Kidney epithelial cell (primary cell): Measurements from ENCODE around the gene TIPRL. TPM values are rescaled to one million over a fixed set of nuclear protein-coding genes. Genes with fewer than 3 reads are reported as not detected.

Experiments used
- DNase-seq: peaks from one replicate; pipeline ENCODE4 v3.0.0-alpha.2; 2010; ENCODE audit warnings: low read depth
- H3K27me3 ChIP-seq: 2 replicates; pipeline ENCODE4 v1.6.0; 2011; ENCODE audit warnings: low read length; ENCODE audit not compliant: control insufficient read depth, insufficient read depth
- H3K36me3 ChIP-seq: 2 replicates; pipeline ENCODE4 v1.5.1; 2011; ENCODE audit warnings: low read length; ENCODE audit not compliant: control insufficient read depth, insufficient read depth
- H3K4me3 ChIP-seq: 2 replicates; pipeline ENCODE4 v1.5.1; 2011; ENCODE audit warnings: low read depth, mild to moderate bottlenecking, control low read depth, low read length
- total RNA-seq: library from RNA; depleted of rRNA; stranded (reverse); fragments of >200 nt; gene quantifications from 2 replicates; pipeline ENCODE4 v1.2.3, GENCODE V29; 2015
- TF ChIP-seq, protein P1 (sequence below): IDR thresholded peaks from 2 replicates; pipeline ENCODE4 v1.5.1; 2011; ENCODE audit warnings: mild to moderate bottlenecking, moderate library complexity, low read length, control low read depth, inconsistent platforms; ENCODE audit not compliant: insufficient read depth, poor library complexity, severe bottlenecking

Gene TIPRL
- total RNA-seq, 1 donor from 2014 or later = 49.0 TPM

DNA sequence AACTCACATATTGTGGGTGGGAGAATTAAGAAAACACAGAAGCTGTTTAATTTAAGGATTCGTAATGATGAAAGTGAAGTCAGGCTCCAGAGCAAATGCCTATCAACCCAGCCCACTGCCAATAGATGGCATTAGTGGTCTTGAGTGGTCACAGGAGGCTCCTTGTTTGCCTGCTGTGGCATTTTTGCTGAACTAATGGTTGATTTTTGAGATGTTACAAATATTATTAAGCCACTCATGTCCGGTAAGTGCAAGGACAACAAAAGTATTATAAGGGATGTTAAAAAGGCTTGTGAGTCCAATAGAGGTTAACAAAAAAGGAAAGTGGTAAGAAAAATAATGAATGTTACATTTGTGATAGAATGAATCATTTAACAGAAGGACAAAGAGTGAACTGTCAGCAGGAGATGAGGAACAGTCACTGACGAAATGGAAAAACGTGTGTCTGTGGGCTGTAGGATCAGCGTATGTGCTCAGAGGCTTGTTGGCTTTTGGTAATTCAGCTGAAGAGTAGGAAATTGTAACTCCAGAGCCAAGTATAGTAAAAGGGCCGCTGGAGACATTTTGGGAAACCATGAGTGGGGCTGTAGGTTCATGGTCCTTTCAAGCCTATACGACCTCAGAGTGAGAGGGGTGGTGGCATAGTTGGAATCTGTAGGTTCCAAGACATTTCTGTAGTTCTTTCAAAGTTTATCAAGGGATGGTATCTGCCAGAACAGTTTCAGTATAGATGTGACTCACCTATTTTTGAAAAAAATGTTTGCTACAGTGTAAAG is 58.3 kb downstream of the TIPRL start:
- DNase-seq = no peak
- no peaks in the 10 kb centered on the region for H3K36me3 ChIP-seq
- TF ChIP-seq, protein P1, sequence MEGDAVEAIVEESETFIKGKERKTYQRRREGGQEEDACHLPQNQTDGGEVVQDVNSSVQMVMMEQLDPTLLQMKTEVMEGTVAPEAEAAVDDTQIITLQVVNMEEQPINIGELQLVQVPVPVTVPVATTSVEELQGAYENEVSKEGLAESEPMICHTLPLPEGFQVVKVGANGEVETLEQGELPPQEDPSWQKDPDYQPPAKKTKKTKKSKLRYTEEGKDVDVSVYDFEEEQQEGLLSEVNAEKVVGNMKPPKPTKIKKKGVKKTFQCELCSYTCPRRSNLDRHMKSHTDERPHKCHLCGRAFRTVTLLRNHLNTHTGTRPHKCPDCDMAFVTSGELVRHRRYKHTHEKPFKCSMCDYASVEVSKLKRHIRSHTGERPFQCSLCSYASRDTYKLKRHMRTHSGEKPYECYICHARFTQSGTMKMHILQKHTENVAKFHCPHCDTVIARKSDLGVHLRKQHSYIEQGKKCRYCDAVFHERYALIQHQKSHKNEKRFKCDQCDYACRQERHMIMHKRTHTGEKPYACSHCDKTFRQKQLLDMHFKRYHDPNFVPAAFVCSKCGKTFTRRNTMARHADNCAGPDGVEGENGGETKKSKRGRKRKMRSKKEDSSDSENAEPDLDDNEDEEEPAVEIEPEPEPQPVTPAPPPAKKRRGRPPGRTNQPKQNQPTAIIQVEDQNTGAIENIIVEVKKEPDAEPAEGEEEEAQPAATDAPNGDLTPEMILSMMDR = no peak
- H3K27me3 ChIP-seq = no peaks in the 10 kb centered on the region
- H3K4me3 ChIP-seq = no peak overlapping the region

DNA sequence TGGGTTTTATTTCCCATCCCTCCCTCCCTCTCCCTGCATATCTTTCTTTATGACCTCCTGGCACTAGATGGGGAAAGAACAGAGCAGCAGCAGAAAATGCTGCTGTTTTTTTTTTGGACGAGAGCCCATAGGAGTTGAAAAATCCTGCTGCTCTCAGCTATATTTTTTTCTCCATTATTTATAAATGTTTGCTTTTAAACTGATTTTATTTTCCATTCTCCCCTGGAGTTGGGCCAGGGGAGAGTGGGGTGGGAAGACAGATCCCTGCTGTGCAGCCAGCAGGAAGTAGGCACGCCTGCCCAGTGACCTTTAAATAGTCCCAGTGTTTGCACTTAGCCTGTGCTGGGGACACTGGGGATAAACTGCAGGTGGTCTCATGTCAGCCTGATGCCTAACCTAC is 64.4 kb downstream of the TIPRL start:
- TF ChIP-seq, protein P1 = no peak
- no peak overlapping the region for H3K4me3 ChIP-seq
- no peak for DNase-seq
- no peaks in the 10 kb centered on the region for H3K36me3 ChIP-seq
- no peaks in the 10 kb centered on the region for H3K27me3 ChIP-seq

DNA sequence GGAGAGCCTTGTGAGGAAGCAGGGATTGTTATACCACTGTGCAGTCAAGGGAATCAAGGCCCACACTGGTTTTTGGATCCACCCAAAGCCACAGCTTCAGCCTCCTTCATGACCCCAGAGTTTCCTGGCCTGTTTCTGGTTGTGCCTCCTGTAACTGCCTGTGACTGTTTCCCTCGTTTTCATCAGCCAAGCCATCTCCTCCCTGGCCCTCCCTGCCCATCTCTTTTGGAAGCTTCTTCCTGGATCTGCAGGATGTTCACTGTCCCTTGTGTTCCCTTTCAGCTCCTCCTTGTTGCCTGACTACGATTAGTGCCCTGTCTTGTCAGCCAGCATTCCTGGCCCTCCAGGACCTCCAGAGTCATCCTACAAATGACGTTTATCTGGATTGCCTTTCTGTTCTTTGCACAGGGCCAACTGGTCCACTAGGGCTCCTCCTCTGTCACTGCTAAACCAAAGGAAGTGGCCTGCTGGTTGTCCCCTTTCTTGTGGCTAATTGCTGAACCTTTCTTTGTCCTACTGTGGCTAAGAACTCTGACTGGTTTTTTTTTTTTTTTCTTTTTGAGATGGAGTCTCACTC is 65.0 kb downstream of the TIPRL start:
- no peaks in the 10 kb centered on the region for H3K27me3 ChIP-seq
- no peaks in the 10 kb centered on the region for H3K36me3 ChIP-seq
- H3K4me3 ChIP-seq = no peak overlapping the region
- TF ChIP-seq, protein P1 = no peak
- no peak for DNase-seq

DNA sequence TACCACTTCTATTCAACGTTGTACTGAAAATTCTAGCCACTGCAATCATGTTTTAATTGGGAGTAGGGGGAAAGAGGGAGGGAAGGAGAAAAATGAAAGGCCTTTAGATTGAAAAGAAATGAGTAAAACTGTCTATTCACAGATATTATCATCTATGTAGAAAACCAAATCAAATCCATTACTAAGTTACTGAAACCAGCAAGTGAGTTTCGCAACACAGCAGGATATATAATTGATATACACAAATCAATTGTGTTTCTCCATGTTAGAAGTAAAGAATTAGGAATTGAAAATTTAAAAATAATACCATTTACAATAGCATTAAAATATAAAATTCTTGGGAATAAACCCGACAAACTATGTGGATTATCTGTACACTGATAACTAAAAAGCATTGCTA is 66.3 kb downstream of the TIPRL start:
- TF ChIP-seq, protein P1 = no peak
- Histone ChIP-seq H3K27me3 (no peaks in the 10 kb centered on the region), H3K36me3 (no peaks in the 10 kb centered on the region), H3K4me3 (no peak overlapping the region)
- no peak for DNase-seq

DNA sequence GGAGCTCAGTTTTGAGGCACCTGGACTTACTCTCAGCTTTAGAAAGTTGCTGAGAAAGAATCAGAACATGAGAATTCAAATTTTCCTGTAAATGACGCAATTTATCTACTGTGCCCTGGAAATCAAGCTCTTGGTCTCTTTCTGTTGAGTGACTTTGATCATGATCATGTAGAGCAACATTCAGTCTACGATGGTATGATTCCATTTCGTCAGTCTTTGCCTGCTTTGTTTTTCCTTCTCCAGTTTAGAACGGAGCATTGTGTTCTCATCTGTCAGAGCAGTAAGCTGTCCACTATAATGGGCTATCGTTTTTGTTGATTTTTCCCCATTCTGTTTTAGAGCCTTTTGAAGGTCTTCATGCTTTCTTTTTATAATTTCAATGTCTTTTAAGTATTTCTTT is 67.7 kb downstream of the TIPRL start:
- Histone ChIP-seq H3K4me3 (no peak overlapping the region), H3K36me3 (no peaks in the 10 kb centered on the region), H3K27me3 (no peaks in the 10 kb centered on the region)
- DNase-seq = no peak
- TF ChIP-seq, protein P1 = no peak

Other genes with a start within 250 kb of the TIPRL start
- 24.7 and 27.2 TPM in 2 replicates for gene DCAF6, start 242.3 kb upstream of the TIPRL start, total RNA-seq
- 15.4 and 18.6 TPM in 2 replicates for gene MPC2, start 241.9 kb upstream of the TIPRL start, total RNA-seq
- 16.4 and 24.6 TPM in 2 replicates for gene GPR161, start 42.0 kb upstream of the TIPRL start, total RNA-seq
- 42.1 and 44.2 TPM in 2 replicates for gene SFT2D2, start 47.0 kb downstream of the TIPRL start, total RNA-seq
- 2.9 and 4.7 TPM in 2 replicates for gene TBX19, start 101.9 kb downstream of the TIPRL start, total RNA-seq